ENCODE measurements around the gene MYPN. TPM values are rescaled to one million over a fixed set of nuclear protein-coding genes. Genes with fewer than 3 reads are reported as not detected.

Gene MYPN
- total RNA-seq, 2 donors from 2014 or later = 2.3 TPM; not detected in 1

- Histone ChIP-seq H3K4me1 (peaks cover 4% of the 10 kb centered on the region), H3K4me3 (no peak overlapping the region), H3K9me3 (no peaks in the 10 kb centered on the region), H3K27me3 (no peaks in the 10 kb centered on the region), H3K27ac (no peak overlapping the region), H3K36me3 (replicated peaks in 1 of 2; ENCODE audit: insufficient read depth in 1 of 2, low read depth in 2 of 2) (no peaks in the 10 kb centered on the region)
- no peak for ATAC-seq
- no peak for TF ChIP-seq POLR2A (IDR thresholded peaks at IDR 0.05)
- TF ChIP-seq, protein P1, sequence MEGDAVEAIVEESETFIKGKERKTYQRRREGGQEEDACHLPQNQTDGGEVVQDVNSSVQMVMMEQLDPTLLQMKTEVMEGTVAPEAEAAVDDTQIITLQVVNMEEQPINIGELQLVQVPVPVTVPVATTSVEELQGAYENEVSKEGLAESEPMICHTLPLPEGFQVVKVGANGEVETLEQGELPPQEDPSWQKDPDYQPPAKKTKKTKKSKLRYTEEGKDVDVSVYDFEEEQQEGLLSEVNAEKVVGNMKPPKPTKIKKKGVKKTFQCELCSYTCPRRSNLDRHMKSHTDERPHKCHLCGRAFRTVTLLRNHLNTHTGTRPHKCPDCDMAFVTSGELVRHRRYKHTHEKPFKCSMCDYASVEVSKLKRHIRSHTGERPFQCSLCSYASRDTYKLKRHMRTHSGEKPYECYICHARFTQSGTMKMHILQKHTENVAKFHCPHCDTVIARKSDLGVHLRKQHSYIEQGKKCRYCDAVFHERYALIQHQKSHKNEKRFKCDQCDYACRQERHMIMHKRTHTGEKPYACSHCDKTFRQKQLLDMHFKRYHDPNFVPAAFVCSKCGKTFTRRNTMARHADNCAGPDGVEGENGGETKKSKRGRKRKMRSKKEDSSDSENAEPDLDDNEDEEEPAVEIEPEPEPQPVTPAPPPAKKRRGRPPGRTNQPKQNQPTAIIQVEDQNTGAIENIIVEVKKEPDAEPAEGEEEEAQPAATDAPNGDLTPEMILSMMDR (IDR thresholded peaks at IDR 0.05) = no peak
- WGBS, 2 donors = 91 to 97% methylated on average over 3 of the region's 3 CpGs
- DNase-seq = no peak
- intact Hi-C loops (cut with DNase I) = no loop called here
Observed at GRCh38 chr10:68124718-68125117, 15.4 kb downstream of the MYPN start.

DNA sequence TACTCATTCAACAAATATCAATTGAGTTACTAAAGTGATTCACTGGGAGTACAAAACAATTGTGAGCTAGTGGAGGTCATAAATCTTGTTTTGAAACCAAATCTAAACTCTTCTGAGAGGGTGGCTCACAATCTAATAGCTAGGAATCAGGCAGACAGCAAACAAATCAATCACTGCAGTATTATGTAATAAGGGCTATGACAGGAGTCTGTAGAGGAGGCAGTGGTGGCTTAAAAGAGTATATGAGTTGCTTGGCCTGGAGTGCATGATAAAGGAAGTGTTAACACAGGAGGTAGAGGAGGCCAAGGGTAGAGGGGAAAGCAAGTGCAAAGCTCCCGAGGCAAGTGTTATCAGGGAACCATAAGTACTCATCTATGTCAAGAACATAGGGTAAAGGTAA is 16.5 kb downstream of the MYPN start:
- ATAC-seq = no peak

DNA sequence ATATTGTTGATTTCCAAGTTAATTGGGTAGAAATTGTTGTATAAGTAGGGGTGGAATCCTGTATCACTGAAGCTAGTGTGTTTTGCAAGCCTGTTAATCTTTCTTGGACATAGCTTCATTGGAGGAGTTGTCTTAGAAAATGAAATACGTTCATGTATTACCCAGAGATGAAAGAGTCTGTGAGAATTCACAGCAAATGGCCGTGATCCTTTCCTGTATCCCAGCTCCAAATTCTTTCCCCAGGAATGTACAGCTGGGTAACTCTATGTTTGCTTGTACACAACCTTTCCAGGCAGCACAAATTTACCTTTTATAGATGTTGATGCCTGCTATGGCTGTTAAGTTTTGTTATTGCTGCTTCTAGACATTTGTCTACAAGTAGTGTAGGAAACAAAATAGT is 18.7 kb downstream of the MYPN start:
- WGBS, 2 donors = 38 to 50% methylated on average over 2 of the region's 2 CpGs
- TF ChIP-seq, protein P1 (IDR thresholded peaks at IDR 0.05) = no peak
- TF ChIP-seq POLR2A (IDR thresholded peaks at IDR 0.05) = no peak
- no peak for DNase-seq

More for the DNA sequence above, 16.5 kb downstream of the MYPN start:
- DNase-seq = no peak
- H3K4me1 ChIP-seq = peaks cover 4% of the 10 kb centered on the region
- no peak overlapping the region for H3K4me3 ChIP-seq
- TF ChIP-seq POLR2A (IDR thresholded peaks at IDR 0.05) = no peak
- TF ChIP-seq, protein P1 (IDR thresholded peaks at IDR 0.05) = no peak
- no peaks in the 10 kb centered on the region for H3K9me3 ChIP-seq
- H3K27ac ChIP-seq = no peak overlapping the region
- 13 to 16% methylated on average over 1 of the region's 1 CpG for WGBS, 2 donors
- H3K27me3 ChIP-seq = no peaks in the 10 kb centered on the region
- no peaks in the 10 kb centered on the region for H3K36me3 ChIP-seq (replicated peaks in 1 of 2; ENCODE audit: insufficient read depth in 1 of 2, low read depth in 2 of 2)
- intact Hi-C loops (cut with DNase I) = no loop called here

DNA sequence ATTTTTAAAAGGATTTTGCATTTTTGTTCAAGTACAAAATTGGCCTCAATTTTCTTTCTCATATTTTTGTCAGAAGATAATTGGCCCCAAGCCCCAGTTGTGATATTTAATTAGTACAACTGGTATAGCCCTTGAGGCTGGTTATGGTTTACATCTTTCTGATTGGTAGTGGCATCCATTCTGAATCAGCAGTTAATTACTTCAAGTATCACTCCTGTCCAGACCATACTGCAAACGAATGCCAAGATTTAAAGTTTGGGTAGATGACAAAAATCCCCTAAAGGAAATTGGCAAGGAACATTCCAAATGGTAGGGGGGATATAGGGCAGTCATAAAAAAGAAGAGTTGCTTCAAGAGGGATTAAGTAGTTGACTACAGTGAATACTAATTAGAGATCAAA is 23.1 kb downstream of the MYPN start:
- WGBS, 2 donors = 57 to 90% methylated on average over 1 of the region's 1 CpG
- ATAC-seq (no peak), DNase-seq (no peak)
- Histone ChIP-seq H3K27ac (no peak overlapping the region), H3K4me3 (no peak overlapping the region), H3K36me3 (replicated peaks in 1 of 2; ENCODE audit: insufficient read depth in 1 of 2, low read depth in 2 of 2) (no peaks in the 10 kb centered on the region), H3K9me3 (no peaks in the 10 kb centered on the region), H3K4me1 (no peaks in the 10 kb centered on the region), H3K27me3 (no peaks in the 10 kb centered on the region)
- intact Hi-C loops (cut with DNase I) = no loop called here
- no peak for TF ChIP-seq POLR2A (IDR thresholded peaks at IDR 0.05)
- TF ChIP-seq, protein P1 (IDR thresholded peaks at IDR 0.05) = no peak

More for the DNA sequence above, 18.7 kb downstream of the MYPN start:
- no peaks in the 10 kb centered on the region for H3K27me3 ChIP-seq
- no peak overlapping the region for H3K27ac ChIP-seq
- H3K4me1 ChIP-seq = peaks cover 4% of the 10 kb centered on the region
- no peaks in the 10 kb centered on the region for H3K36me3 ChIP-seq (replicated peaks in 1 of 2; ENCODE audit: insufficient read depth in 1 of 2, low read depth in 2 of 2)
- intact Hi-C loops (cut with DNase I) = no loop called here
- H3K4me3 ChIP-seq = no peak overlapping the region
- no peak for ATAC-seq
- H3K9me3 ChIP-seq = no peaks in the 10 kb centered on the region

GRCh38 chr10:68133523-68133922 is 24.2 kb downstream of the MYPN start:
- WGBS, 2 donors = 65 to 74% methylated on average over 2 of the region's 2 CpGs
- intact Hi-C loops (cut with DNase I) = no loop called here

More at GRCh38 chr10:68133523-68133922, 24.2 kb downstream of the MYPN start:
- Histone ChIP-seq H3K4me3 (no peak overlapping the region), H3K36me3 (replicated peaks in 1 of 2; ENCODE audit: insufficient read depth in 1 of 2, low read depth in 2 of 2) (no peaks in the 10 kb centered on the region), H3K9me3 (no peaks in the 10 kb centered on the region), H3K4me1 (no peaks in the 10 kb centered on the region), H3K27me3 (no peaks in the 10 kb centered on the region), H3K27ac (no peak overlapping the region)
- DNase-seq = no peak
- TF ChIP-seq, protein P1 (IDR thresholded peaks at IDR 0.05) = no peak
- TF ChIP-seq POLR2A (IDR thresholded peaks at IDR 0.05) = no peak
- ATAC-seq = no peak

Measured in body of pancreas (tissue), 4 donors.